Nucleus accumbens (tissue), 56 donors: Measurements from ENCODE around the gene PDE7B.

ENCODE experiments used
- DNase-seq, 56 donors: peaks; one replicate each; lab custom pipeline; 2025; lab: John Stamatoyannopoulos, UW

The PDE7B gene

DNA sequence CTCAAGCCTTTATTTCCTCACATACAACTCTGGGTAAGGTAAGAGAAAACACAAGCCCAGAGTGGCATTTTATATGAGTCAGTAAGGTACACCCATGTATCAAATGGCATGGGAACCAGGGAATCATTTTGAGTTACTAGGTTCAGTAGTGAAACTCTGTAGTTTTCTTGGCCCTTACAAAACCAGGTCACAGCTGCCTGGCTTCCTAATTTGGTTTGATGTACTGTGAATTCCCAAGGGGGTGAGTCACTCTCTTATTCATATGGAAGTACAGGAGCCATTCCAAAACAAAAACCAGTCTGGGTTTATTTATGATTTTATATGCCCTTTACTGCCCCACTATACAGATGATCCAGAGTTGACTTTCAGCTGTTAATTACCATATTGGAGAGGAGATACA is 70.7 kb downstream of the PDE7B start:
- no peak for DNase-seq

- DNase-seq = no peak
Observed at GRCh38 chr6:135922746-135923145, 71.2 kb downstream of the PDE7B start.

DNA sequence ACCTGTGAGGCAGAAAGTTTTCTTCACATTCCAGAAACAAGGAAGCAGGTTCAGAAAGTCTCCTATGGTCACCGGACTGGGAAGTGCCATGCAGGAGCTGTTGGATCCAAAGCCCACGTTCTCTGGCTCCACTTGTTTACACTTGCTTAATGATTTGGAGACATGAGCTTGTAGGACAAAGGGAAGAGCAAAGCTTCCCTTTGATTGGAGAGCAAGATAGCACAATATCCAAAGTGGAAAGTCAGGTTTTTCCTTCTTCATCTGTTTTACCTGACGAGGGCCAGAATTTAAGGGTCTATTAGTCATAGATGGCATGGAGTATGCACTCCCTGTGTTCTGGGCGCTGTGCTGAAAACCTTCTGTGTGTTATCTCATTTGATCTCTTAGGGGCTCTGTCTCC is 81.2 kb downstream of the PDE7B start:
- no peak for DNase-seq

- peak in 25 of 56 donors; percentile 3 to 50 (median 23) for DNase-seq
Observed at GRCh38 chr6:135935941-135936601, 84.6 kb downstream of the PDE7B start.

- DNase-seq = no peak
Observed at GRCh38 chr6:135936606-135937005, 85.1 kb downstream of the PDE7B start.

- DNase-seq = no peak
Observed at GRCh38 chr6:135937106-135937505, 85.6 kb downstream of the PDE7B start.

- DNase-seq = peak in 2 of 56 donors; percentile 3 to 4
Observed at GRCh38 chr6:135938576-135939207, 87.2 kb downstream of the PDE7B start.

DNA sequence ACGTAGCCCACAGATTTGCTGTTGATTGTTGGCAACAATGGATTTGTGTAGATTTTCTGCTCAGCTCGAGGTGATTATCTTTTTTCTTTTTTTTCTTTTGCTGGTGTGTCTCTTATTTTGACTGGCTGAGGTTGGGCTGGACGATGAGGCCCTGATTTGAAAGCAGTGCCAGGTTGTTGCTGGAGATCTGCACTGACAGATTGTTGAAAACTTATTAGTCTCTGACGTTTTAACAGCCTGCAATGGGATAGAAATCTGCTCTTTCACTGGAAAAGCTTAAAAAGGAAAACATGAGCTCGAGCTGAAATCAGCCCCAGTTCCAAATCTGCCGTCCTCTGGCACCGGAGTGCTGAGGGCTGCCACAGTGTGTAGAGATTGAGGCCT is 87.7 kb downstream of the PDE7B start:
- peak in 3 of 56 donors; percentile 3 to 26 (median 21) for DNase-seq

DNA sequence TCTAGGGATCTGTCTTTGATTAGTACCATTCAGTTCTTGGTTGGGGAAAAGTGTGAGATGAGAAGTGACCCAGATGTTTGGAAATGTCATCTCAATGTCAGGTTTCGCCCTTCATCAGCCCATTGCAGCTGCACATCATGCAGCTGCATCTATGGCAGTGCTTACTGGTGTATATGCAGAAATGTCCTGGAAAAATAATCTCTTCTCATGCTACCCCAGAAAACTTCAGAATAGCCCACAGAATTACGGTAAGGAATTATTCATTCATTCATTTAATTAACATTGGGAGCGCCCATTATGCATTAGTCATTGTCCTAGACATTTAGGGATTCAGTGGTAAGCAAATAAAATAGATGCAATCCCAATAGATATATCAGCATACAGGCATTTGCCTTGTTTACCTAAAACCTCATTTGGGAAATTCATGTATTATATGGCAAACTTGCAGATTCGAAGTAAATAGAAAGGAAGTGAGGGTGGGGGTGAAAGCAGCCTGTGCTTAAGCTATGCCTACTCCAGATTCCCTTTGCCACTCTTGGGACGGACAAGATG is 89.2 kb downstream of the PDE7B start:
- no peak for DNase-seq

DNA sequence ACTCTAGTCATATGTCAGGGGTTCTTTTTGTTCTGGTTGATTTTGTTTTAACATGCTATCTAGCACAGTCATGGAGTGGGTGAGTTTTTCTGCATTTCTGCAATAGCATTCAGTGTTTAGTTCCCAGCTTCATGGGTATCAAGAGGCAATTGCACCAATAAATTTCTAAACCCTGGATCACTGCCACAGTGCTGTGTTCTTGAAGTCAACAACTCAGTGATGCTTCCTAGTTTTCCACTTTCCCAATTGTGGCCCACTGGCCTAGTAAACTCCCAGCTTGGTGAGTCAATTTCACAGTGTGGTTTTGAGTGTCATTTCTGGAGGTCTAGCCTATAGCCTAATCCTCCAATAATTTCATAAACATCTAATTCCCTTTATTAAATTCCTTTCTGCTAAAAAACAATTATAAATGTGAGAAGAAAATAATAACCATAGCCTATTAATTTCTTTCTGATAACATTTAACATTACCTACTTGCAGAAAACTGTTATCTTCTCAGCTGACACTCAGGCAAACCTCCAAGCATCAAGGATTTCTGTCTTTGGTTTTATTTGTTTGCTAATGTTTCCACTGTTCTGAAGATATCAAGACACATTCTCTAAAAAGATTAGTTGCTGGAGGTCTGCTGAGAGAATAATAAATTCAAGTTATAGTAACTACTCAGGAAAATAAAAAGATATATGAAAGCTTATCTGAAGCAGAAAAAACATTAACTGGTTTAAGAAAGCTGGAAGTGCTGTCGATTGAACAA is 89.9 kb downstream of the PDE7B start:
- DNase-seq = no peak

DNA sequence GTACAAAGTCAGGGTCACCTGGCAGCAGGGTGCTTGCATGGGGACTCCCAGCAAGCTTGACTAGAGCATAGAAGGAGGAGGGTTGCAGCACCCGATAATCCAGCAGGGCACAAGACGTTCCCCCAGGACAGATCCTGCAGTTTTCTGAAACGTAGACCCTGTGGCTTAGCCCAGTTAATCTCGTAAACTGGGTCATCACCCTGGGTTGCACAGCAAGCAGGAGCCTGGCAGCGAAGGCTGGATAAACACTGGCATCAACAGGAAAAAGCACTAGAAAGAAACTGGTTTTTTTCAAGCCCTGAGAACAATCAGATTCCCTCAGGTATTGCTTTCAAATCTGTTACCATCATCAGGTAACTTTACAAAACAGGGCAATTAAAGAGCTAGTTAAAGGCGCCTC is 92.6 kb downstream of the PDE7B start:
- peak in 5 of 56 donors; percentile 11 to 37 (median 14) for DNase-seq

DNA sequence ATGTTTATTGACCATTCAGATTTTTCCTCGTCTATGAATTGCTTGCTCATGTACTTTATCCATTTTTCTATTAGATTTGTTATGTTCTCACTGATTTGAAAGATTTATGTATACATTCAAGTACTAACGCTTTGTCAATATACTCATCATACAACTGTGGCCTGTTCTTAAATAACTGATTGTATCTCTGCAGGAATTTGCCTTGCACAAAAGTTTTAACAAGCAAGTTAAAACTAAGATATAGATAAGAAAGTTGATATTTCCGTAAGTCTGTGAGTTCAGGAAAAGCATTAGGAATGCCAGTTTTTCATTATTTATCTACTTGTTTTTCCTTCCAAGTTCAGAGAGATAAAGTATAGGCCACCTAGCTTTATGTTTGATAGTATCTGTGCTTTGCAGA is 95.2 kb downstream of the PDE7B start:
- DNase-seq = no peak

DNA sequence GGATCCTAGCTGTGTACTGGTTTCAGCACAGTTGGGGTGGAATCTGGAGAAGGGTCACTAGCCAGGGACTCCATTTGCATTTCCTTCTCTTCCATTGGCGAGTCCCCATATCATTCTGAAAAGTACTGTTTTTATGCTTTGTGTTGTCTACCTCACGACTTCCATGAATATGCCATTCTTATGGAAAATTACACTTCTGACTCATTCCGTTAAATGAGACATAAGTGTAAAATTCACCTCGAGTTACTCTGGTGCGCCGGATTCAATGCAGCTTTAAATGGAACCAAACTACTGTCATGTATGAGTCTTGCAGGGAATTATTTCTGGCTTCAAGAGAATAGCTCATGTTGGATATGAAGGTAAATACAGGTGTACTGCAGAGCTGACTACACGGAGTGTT is 99.2 kb downstream of the PDE7B start:
- peak in 3 of 56 donors; percentile 1 to 6 (median 2) for DNase-seq

- no peak for DNase-seq
Observed at GRCh38 chr6:135951169-135951568, 99.7 kb downstream of the PDE7B start.

DNA sequence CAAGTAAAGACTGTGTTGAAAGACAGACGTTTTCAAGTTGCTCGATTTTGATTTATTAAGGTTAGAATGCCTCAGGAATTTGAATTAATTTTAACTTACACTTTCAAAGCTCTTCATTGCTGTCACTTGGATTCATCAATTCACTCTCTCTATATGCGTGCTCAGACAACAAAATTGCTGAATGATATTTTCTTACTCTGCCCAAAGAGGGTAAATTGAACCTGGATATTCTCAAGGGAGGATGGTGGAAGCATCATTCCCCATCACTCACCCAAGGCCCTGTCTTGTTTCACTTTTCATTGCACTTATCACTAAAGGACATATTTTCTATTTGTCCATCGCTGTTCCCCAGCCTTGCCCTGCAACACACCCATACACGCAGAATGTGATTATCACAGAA is 102.3 kb downstream of the PDE7B start:
- no peak for DNase-seq

DNA sequence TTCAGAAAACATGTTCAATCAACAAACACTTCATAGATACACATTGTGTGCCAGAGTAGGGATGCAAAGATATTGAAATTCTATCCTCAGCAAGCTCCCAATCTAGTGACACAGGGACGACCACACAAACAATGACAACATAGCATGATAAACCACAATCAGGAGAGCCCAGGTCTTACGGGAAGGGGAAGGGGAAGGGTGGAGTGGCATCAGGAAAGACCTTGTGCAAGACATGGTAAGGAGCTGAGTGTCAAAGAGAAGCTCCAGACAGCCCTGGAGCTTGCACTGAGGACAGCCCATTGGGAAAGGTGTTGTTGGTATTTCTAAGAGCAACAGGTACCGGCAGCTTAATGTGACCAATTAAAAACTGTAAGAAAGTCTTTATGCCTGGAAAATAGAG is 103.6 kb downstream of the PDE7B start:
- no peak for DNase-seq

DNA sequence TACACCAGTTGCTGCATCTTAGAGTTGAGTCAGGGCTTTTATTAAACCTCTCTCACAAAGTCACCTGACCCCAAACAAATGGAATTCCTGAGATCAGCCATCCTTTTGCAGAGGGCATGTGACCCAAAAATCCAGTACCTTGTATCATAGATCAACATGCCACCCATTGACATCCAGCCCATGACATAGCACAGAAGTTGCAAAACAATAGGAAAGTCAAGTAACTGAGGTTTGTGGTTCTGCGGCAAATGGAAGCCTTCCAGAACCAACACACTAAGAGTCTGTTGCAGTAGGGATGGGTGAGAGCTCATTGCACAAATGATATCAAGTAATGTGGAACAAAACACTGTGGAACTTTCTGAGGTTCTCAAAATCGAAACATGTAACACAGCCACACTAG is 111.2 kb downstream of the PDE7B start:
- DNase-seq = no peak

GRCh38 chr6:135970750-135971149 is 119.2 kb downstream of the PDE7B start:
- DNase-seq = no peak

- no peak for DNase-seq
Observed at GRCh38 chr6:135971351-135971750, 119.8 kb downstream of the PDE7B start.

- no peak for DNase-seq
Observed at GRCh38 chr6:135972150-135972549, 120.6 kb downstream of the PDE7B start.

DNA sequence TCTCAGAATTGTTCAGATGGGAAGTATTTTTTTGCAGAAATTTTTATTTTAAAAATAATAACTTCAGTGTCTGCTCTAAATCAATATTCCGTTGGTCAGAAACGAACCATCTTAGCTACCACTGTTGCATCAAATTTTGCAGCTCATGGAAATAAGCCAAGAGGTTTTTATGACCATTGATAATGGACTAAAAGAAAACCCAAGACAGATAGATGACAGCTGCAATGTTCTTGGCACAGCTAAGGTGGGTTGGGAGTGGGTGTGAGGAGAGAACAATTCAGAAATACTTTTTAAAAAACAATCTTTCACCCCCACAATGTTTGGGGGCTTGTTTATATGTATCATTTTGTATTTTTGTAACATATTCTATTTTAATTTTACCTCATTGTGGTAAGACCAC is 121.1 kb downstream of the PDE7B start:
- DNase-seq = no peak
